Heart left ventricle (tissue), 16 donors: ENCODE results near the gene TOX2. TPM values are rescaled to one million over a fixed set of nuclear protein-coding genes. Genes with fewer than 3 reads are reported as not detected.

Experiments used
- ATAC-seq, 4 donors: fragments of 200-7000 bp; cut with Tn5 transposase; one replicate each; pipeline ENCODE4 v1.9.1; 2020 to 2022; ENCODE audit warnings: moderate library complexity in 4 of 4, mild to moderate bottlenecking in 3 of 4, moderate number of reproducible peaks in 1 of 4
- DNase-seq, 5 donors: peaks; one replicate each; pipeline ENCODE4 v3.0.0-alpha.2; 2020
- H3K27ac ChIP-seq, 12 donors: fragments of 200-600 bp; sonication (generic) in 4 of 12; one replicate each; pipeline versions ENCODE4 v1.5.0 to v1.8.0; 2016 to 2022; ENCODE audit warnings: mild to moderate bottlenecking in 2 of 12
- H3K27me3 ChIP-seq, 9 donors: fragments of 200-600 bp; sonication (generic) in 2 of 9; one replicate each; pipeline versions ENCODE4 v1.5.1 to v1.8.0; 2016 to 2022; ENCODE audit warnings: mild to moderate bottlenecking in 3 of 9
- H3K36me3 ChIP-seq, 9 donors: fragments of 200-600 bp; sonication (generic) in 2 of 9; one replicate each; pipeline versions ENCODE4 v1.5.0 to v1.8.0; 2018 to 2022; ENCODE audit warnings: mild to moderate bottlenecking in 2 of 9
- H3K4me1 ChIP-seq, 12 donors: fragments of 200-600 bp; sonication (generic) in 4 of 12; one replicate each; pipeline versions ENCODE4 v1.5.0 to v1.8.0; 2016 to 2022; ENCODE audit warnings: mild to moderate bottlenecking in 3 of 12
- H3K4me3 ChIP-seq, 12 donors: fragments of 200-600 bp; sonication (generic) in 4 of 12; one replicate each; pipeline versions ENCODE4 v1.5.0 to v1.8.0; 2017 to 2022; ENCODE audit warnings: mild to moderate bottlenecking in 9 of 12, moderate library complexity in 4 of 12
- H3K9me3 ChIP-seq, 12 donors: fragments of 200-600 bp; sonication (generic) in 4 of 12; one replicate each; pipeline versions ENCODE4 v1.5.0 to v1.8.0; 2016 to 2022; ENCODE audit warnings: mild to moderate bottlenecking in 1 of 12
- POLR2A ChIP-seq, 2 donors: fragments of 450-650 bp; IDR thresholded peaks; one replicate each; pipeline ENCODE4 v1.6.1; 2017; ENCODE audit warnings: antibody characterized with exemption in 2 of 2, mild to moderate bottlenecking in 2 of 2, moderate library complexity in 2 of 2
- WGBS, 4 donors: extraction: QIAGEN DNeasy Blood & Tissue Kit in 2 of 4; methylation state at CpG; one replicate each; pipeline versions ENCODE4 v1.1.5 to v1.1.7; 2013 to 2018; 5-methylcytosine and 5-hydroxymethylcytosine counted together
- intact Hi-C, 10 donors: fragments of 100-400 bp; cut with DNase I; formaldehyde crosslinking; loops; one replicate each; pipeline versions ENCODE4 v1.11.1 to v1.14.2; 2022
- polyA plus RNA-seq, 2 donors: library from polyadenylated mRNA; stranded (reverse); fragments of 200-250 nt; gene quantifications; one replicate each; pipeline ENCODE4 v1.2.3, GENCODE V29; 2013
- total RNA-seq, 9 donors: library from RNA; depleted of rRNA in 2 of 9; stranded (reverse); fragments of >200 nt in 2 of 9; fragmentation: NEBNext Ultra II Directional in 3 of 9; extraction: Animal tissue kit (Norgen Biotek cat#: 25700) in 3 of 9; gene quantifications; one replicate each; pipeline versions ENCODE4 v1.1.0 to v1.2.4, GENCODE V29; 2016 to 2023
- TF ChIP-seq, protein P1 (sequence below), 12 donors: fragments of 200-600 bp; sonication (generic) in 4 of 12; IDR thresholded peaks; one replicate each; pipeline versions ENCODE4 v1.5.0 to v1.8.0; 2018 to 2022; ENCODE audit warnings: antibody characterized with exemption in 12 of 12, mild to moderate bottlenecking in 5 of 12
- donor health status: ischemic (EF 13 %, LVEDD 7.1; RV severe dilation, severe dysfunction).
- donor health status: healthy with polysubstance abuse.
- donor health status: DM: no; HTN: yes; CAD: no.
- donor health status: DM: no; HTN: no; CAD: no.
- donor health status: ischemic (EF 25% LVEDD 6.9; RV normal size, moderate dysfunction).
- donor health status: ischemic (EF 25% LVEDD 5.7; RV mildly dilated, moderate dysfunction).
- donor health status: healthy.
- donor health status: DM: yes; HTN: yes; CAD: no.
- donor health status: ischemic (EF 35%, LVEDD 5.7; RV mildly dilated, moderate dysfunction).
- donor health status: nonischemic (EF 11% LVEDD 7.7; RV severe dilation, severe dysfunction).
- donor health status: DM: yes; HTN: yes; CAD: no.
- donor health status: PGD.
- donor health status: ischemic (EF 29% LVEDD 5.4; RV normal size, mild dysfunction).
- donor health status: nonischemic (EF 23%, LVEDD 6.1; RV moderate dilation, normal function).

TOX2 gene
- total and polyA plus RNA-seq, 11 donors: 0.53 to 3.0 (median 0.91) TPM

DNA sequence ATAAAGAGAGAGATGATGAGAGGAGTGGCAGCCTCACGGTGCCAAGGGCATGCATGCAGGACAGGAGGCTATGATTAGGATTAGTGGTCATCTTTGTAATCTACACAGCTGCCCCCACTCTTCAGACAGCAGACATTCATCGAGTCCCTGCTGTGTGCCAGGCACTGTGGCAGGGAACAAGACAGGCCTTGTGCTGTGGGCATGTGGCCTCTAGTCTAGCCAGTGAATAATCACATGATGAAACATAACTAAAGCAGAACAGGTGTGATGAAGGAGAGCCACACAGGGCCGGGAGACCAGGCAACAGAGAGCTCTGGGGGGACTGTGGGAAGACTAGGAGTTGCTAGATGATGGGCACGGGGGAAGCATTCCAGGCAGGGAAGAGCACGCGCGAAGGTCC is 22.2 kb downstream of the TOX2 start:
- H3K27ac ChIP-seq: no peak overlapping the region
- intact Hi-C loops: no loop called here
- TF ChIP-seq POLR2A (IDR thresholded peaks at IDR 0.05): no peak
- no peaks in the 10 kb centered on the region for H3K36me3 ChIP-seq
- H3K9me3 ChIP-seq: no peaks in the 10 kb centered on the region
- ATAC-seq (no peak), DNase-seq (no peak)
- peaks cover 0 to 18% (median 0%) of the 10 kb centered on the region in 9 donors for H3K27me3 ChIP-seq
- WGBS, 4 donors: 84 to 88% (median 85%) methylated on average over 7 of the region's 7 CpGs
- H3K4me1 ChIP-seq: peaks cover 0 to 54% (median 7%) of the 10 kb centered on the region in 12 donors
- no peak overlapping the region for H3K4me3 ChIP-seq

DNA sequence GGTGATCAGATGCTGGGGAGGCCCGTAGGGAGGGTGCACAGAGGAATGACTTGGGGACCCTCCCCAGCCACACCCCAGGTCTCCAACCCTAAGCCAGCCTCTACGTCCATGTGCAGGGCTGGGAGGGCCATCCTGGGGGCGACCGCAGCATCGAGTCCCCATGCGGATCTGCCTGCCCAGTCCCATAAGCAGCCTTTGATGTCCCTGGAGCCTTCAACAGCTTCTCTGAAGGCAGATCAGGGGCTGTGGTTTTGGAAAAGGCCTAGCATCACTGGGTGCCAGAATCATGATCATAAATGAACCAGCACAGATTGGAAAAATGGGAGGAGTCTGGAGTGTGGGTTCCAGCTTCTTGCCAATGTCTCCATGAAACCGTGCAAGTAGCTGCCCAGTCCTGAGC is 22.9 kb downstream of the TOX2 start:
- ATAC-seq (no peak), DNase-seq (no peak)
- Histone ChIP-seq H3K4me1 (peaks cover 0 to 62% (median 10%) of the 10 kb centered on the region in 12 donors), H3K36me3 (no peaks in the 10 kb centered on the region), H3K4me3 (no peak overlapping the region), H3K9me3 (no peaks in the 10 kb centered on the region), H3K27ac (no peak overlapping the region), H3K27me3 (peaks cover 0 to 10% (median 0%) of the 10 kb centered on the region in 9 donors)
- TF ChIP-seq, protein P1, sequence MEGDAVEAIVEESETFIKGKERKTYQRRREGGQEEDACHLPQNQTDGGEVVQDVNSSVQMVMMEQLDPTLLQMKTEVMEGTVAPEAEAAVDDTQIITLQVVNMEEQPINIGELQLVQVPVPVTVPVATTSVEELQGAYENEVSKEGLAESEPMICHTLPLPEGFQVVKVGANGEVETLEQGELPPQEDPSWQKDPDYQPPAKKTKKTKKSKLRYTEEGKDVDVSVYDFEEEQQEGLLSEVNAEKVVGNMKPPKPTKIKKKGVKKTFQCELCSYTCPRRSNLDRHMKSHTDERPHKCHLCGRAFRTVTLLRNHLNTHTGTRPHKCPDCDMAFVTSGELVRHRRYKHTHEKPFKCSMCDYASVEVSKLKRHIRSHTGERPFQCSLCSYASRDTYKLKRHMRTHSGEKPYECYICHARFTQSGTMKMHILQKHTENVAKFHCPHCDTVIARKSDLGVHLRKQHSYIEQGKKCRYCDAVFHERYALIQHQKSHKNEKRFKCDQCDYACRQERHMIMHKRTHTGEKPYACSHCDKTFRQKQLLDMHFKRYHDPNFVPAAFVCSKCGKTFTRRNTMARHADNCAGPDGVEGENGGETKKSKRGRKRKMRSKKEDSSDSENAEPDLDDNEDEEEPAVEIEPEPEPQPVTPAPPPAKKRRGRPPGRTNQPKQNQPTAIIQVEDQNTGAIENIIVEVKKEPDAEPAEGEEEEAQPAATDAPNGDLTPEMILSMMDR (IDR thresholded peaks at IDR 0.05): no peak
- no peak for TF ChIP-seq POLR2A (IDR thresholded peaks at IDR 0.05)
- 79 to 87% (median 84%) methylated on average over 7 of the region's 7 CpGs for WGBS, 4 donors
- intact Hi-C loops: no loop called here

DNA sequence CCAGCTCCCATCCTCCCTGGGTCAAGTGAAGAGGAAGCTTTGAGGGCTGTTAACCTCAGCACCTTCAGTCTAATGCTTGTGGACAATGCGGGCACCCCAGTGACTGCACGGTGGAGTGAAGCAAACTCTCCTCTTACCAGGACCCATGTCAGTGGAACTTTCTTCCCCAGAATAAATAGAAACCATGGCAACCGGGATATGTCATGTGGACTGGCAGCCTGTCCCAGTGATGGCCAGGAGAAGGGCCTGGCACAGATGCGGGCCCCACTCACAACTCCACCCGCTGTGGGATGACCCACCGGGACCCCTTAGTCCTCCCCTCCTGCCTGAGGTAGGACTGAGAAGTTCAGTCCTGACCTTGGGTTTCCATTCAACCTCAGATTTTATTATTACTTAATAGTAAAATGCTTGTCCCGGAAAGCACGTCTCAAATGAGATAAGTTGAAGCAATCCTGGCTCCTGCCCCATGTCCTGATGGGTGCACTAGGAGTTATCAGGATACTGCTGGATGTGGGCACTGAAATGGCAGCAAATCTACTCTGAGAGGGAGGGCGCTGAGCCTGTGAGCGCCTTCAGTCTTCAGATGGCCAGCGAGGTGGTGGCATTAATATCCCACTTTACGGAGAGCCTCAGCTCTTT is 23.5 kb downstream of the TOX2 start:
- Histone ChIP-seq H3K4me1 (peaks cover 0 to 68% (median 10%) of the 10 kb centered on the region in 12 donors), H3K27me3 (peaks cover 0 to 5% (median 0%) of the 10 kb centered on the region in 9 donors), H3K9me3 (no peaks in the 10 kb centered on the region), H3K4me3 (no peak overlapping the region), H3K27ac (no peak overlapping the region), H3K36me3 (no peaks in the 10 kb centered on the region)
- WGBS, 4 donors: 77 to 87% (median 83%) methylated on average over 11 to 12 of the region's 12 CpGs
- TF ChIP-seq, protein P1 (IDR thresholded peaks at IDR 0.05): no peak
- TF ChIP-seq POLR2A (IDR thresholded peaks at IDR 0.05): no peak
- ATAC-seq (no peak), DNase-seq (no peak)
- intact Hi-C loops: no loop called here

DNA sequence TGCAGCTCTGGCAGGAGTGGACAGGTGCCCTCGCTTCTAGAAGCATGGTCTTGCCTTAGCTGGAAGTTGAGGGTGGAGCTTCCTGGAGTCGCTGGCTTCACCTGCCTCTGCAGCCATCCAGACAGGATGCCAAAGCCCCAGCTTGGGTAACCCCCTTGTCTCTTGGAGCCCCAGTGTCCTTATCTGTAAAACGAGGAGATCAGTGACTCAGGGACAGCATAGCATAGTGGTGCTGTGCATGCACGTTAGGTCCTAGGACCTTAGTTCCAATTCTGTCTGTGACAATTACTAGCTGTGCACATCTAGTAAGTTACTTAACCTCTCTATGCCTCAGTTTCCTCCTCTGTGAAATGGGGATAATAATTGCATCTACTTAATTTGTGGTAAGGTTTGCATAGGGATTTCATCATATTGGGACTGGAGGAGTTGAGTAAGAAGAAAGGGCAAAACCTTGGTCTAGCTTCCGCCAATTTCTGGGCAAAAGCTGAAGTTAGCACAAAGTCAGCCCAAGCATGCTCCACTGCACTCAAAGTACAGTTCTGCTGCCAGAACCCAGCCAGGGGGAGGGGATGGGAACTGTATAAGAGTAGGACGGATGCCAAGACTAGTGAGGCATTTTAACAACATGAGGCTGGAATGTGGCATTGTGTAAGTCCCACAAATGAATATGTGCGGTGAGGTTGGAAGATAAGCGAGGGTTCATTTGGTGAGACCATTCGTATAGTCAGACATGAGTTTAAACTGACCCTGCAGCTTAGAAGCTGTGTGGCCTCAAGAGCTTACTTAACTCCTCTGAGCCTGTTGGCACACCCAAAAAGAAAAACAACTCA is 24.5 kb downstream of the TOX2 start:
- DNase-seq (peak in 4 of 5 donors; percentile 41 to 75 (median 56)), ATAC-seq (peak; percentile 25 to 75 (median 56))
- Histone ChIP-seq H3K27ac (peak overlapping the region in 1 of 12 donors; percentile 37), H3K27me3 (peaks cover 0 to 4% (median 0%) of the 10 kb centered on the region in 9 donors), H3K9me3 (no peaks in the 10 kb centered on the region), H3K4me1 (peaks cover 0 to 74% (median 10%) of the 10 kb centered on the region in 12 donors), H3K36me3 (no peaks in the 10 kb centered on the region), H3K4me3 (no peak overlapping the region)
- intact Hi-C loops: no loop called here
- TF ChIP-seq, protein P1 (IDR thresholded peaks at IDR 0.05): no peak
- no peak for TF ChIP-seq POLR2A (IDR thresholded peaks at IDR 0.05)
- 36 to 55% (median 44%) methylated on average over 8 to 9 of the region's 9 CpGs for WGBS, 4 donors
